OCI-LY3 (cell line): ENCODE measurements around the gene ALCAM.

Experiments
- H2AFZ ChIP-seq: fragments of 200-600, 300-600 bp; shearing (Covaris generic); 2 replicates; pipeline ENCODE4 v1.6.0; 2014; ENCODE audit warnings: antibody characterized with exemption, low read depth, low read length
- H3K27ac ChIP-seq: fragments of 200-600, 300-600 bp; sonication (generic); 2 replicates; pipeline ENCODE4 v1.5.1; 2014; ENCODE audit warnings: mild to moderate bottlenecking, low read length, moderate library complexity, mixed read lengths
- H3K27me3 ChIP-seq: fragments of 200-600, 300-600 bp; sonication (generic); 2 replicates; pipeline ENCODE4 v1.6.1; 2014; ENCODE audit warnings: low read depth, low read length, mixed read lengths
- H3K36me3 ChIP-seq: fragments of 200-600, 300-600 bp; sonication (generic); replicated peaks from 2 replicates; pipeline ENCODE3; 2014; ENCODE audit warnings: low read depth, low read length, mixed read lengths
- H3K4me1 ChIP-seq: fragments of 300-600, 200-600 bp; sonication (generic); 2 replicates; pipeline ENCODE4 v1.6.1; 2014; ENCODE audit warnings: low read length, mixed read lengths
- H3K4me2 ChIP-seq: fragments of 200-600, 300-600 bp; sonication (generic); 2 replicates; pipeline ENCODE4 v1.6.1; 2014; ENCODE audit warnings: low read length, mixed read lengths
- H3K4me3 ChIP-seq: fragments of 300-600, 200-600 bp; sonication (generic); 2 replicates; pipeline ENCODE4 v1.5.1; 2014; ENCODE audit warnings: antibody characterized with exemption, mild to moderate bottlenecking, low read length, moderate library complexity
- H3K79me2 ChIP-seq: fragments of 300-600, 200-600 bp; shearing (Covaris generic); 2 replicates; pipeline ENCODE4 v1.6.1; 2014; ENCODE audit warnings: mild to moderate bottlenecking, low read length, mixed read lengths
- H3K9ac ChIP-seq: fragments of 300-600, 200-600 bp; shearing (Covaris generic); 2 replicates; pipeline ENCODE4 v1.6.0; 2014; ENCODE audit warnings: mild to moderate bottlenecking, low read length, moderate library complexity
- H3K9me3 ChIP-seq: fragments of 200-600, 300-600 bp; shearing (Covaris generic); 2 replicates; pipeline ENCODE4 v1.6.1; 2014; ENCODE audit warnings: low read length, mixed read lengths; ENCODE audit not compliant: insufficient read depth
- H4K20me1 ChIP-seq: fragments of 200-600, 300-600 bp; sonication (generic); 2 replicates; pipeline ENCODE4 v1.6.1; 2016; ENCODE audit warnings: low read length, mixed read lengths; ENCODE audit not compliant: insufficient read depth
- EZH2phosphoT487 ChIP-seq: fragments of 200-600 bp; shearing (Covaris generic); IDR thresholded peaks from 2 replicates; pipeline ENCODE4 v1.6.1; 2018; ENCODE audit warnings: antibody characterized with exemption, mixed run types, low read depth
- TF ChIP-seq, protein P1 (sequence below): fragments of 200-600, 300-600 bp; sonication (generic); IDR thresholded peaks from 2 replicates; pipeline ENCODE4 v1.5.1; 2014; ENCODE audit warnings: antibody characterized with exemption, low read length, low read depth

The ALCAM gene

DNA sequence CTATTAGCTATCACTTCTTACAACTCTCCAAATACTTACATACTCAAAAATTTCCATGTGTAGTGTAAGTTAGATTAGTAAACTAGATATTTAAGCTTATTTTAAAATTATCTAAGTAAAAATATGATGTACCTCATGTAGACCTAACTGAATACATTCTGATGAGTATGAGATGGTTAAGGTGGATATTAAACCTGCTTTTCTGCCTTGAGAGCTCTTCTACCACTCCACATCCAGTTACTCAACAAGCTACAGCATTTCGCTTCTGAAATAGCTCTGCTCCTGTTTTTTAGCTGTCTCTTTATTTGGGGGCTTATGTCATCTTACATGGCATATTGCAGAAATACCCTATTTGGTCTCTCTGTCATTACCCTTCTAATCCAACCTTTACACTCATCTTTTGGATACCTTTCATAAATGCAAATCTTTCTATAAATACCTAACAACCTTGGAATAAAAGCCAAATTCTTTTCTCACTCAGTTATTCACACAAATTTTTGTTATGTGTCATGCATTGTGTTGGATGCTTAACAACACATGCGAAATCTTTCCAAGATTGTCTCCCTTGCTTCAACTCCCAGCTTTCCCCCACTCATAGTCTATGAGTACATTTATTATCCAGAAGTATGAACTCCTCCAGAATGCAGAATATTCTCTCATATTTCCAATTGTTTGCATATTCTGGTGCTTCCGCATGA lies 92.0 kb downstream of the ALCAM start:
- H4K20me1 ChIP-seq, result peaks cover 64% of the 10 kb centered on the region
- H3K27me3 ChIP-seq, result no peaks in the 10 kb centered on the region
- TF ChIP-seq EZH2phosphoT487, result no peak
- TF ChIP-seq, protein P1, sequence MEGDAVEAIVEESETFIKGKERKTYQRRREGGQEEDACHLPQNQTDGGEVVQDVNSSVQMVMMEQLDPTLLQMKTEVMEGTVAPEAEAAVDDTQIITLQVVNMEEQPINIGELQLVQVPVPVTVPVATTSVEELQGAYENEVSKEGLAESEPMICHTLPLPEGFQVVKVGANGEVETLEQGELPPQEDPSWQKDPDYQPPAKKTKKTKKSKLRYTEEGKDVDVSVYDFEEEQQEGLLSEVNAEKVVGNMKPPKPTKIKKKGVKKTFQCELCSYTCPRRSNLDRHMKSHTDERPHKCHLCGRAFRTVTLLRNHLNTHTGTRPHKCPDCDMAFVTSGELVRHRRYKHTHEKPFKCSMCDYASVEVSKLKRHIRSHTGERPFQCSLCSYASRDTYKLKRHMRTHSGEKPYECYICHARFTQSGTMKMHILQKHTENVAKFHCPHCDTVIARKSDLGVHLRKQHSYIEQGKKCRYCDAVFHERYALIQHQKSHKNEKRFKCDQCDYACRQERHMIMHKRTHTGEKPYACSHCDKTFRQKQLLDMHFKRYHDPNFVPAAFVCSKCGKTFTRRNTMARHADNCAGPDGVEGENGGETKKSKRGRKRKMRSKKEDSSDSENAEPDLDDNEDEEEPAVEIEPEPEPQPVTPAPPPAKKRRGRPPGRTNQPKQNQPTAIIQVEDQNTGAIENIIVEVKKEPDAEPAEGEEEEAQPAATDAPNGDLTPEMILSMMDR, result no peak
- no peak overlapping the region for H3K9ac ChIP-seq
- H3K9me3 ChIP-seq, result no peaks in the 10 kb centered on the region
- H3K79me2 ChIP-seq, result peaks cover 89% of the 10 kb centered on the region
- no peak overlapping the region for H3K4me2 ChIP-seq
- H3K36me3 ChIP-seq, result no peaks in the 10 kb centered on the region
- no peak overlapping the region for H3K4me3 ChIP-seq
- H3K27ac ChIP-seq, result no peak overlapping the region
- peaks cover 10% of the 10 kb centered on the region for H3K4me1 ChIP-seq
- H2AFZ ChIP-seq, result no peak overlapping the region

DNA sequence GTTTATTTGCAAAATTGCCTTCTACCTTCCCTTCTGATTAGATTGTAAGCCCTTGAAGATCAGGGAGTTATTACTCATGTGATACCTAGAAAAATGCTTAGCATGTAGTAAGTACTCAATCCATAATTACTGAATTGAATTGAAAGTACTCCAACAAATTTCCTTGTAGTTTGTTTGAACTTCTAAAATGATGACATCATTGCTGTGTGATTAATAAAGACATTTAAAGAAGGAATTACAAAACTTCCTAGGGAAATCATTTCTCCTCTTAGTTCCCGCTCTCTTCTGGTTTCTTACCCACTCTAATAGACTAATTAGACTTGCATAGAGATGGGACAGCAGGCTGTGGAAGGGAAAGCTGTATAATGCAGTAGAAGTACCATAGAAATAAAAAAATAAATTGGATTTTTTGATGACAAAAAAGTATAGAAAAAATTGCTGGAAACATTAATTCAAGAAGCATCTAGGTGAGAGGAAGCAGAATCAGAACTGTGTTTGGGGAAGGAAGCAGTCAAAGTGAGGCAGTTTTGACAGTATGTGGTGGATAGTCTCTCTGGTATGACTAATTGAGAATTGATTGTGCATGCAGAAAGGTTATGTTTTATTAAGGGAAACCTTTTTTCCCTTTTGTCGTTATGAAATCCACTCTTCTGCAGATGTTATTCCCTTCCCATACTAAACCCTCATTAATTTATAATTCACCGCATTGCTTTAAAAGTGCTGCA lies 93.0 kb downstream of the ALCAM start:
- no peaks in the 10 kb centered on the region for H3K36me3 ChIP-seq
- H3K9me3 ChIP-seq, result no peaks in the 10 kb centered on the region
- no peak for TF ChIP-seq EZH2phosphoT487
- TF ChIP-seq, protein P1, result no peak
- no peak overlapping the region for H3K4me2 ChIP-seq
- peaks cover 10% of the 10 kb centered on the region for H3K4me1 ChIP-seq
- H3K9ac ChIP-seq, result no peak overlapping the region
- H3K4me3 ChIP-seq, result no peak overlapping the region
- peaks cover 82% of the 10 kb centered on the region for H3K79me2 ChIP-seq
- H2AFZ ChIP-seq, result no peak overlapping the region
- no peak overlapping the region for H3K27ac ChIP-seq
- H4K20me1 ChIP-seq, result peaks cover 64% of the 10 kb centered on the region
- no peaks in the 10 kb centered on the region for H3K27me3 ChIP-seq

DNA sequence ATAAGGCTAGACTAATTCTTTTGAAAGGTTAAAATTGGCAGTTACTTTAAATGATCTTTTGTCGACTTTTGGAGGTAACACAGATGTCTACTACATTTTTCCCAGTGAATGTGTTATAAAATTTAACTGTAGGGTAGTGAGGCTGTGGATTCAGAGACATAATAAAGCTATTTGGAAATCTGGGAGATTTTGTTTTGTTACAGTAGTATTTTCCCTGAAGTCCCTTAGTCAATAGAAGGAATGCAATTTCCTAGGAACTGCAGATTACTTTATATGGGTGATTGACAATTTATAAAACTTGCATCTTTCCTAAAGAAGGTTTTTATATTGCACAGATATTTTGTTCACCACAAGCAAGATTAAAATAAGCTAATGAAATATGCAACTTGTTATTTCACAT lies 96.9 kb downstream of the ALCAM start:
- no peak overlapping the region for H3K27ac ChIP-seq
- peaks cover 85% of the 10 kb centered on the region for H3K79me2 ChIP-seq
- H3K9me3 ChIP-seq, result no peaks in the 10 kb centered on the region
- H3K4me2 ChIP-seq, result no peak overlapping the region
- peaks cover 10% of the 10 kb centered on the region for H3K4me1 ChIP-seq
- no peaks in the 10 kb centered on the region for H3K27me3 ChIP-seq
- H3K4me3 ChIP-seq, result no peak overlapping the region
- no peaks in the 10 kb centered on the region for H3K36me3 ChIP-seq
- TF ChIP-seq EZH2phosphoT487, result no peak
- TF ChIP-seq, protein P1, result no peak
- peaks cover 52% of the 10 kb centered on the region for H4K20me1 ChIP-seq
- H2AFZ ChIP-seq, result no peak overlapping the region
- H3K9ac ChIP-seq, result no peak overlapping the region

DNA sequence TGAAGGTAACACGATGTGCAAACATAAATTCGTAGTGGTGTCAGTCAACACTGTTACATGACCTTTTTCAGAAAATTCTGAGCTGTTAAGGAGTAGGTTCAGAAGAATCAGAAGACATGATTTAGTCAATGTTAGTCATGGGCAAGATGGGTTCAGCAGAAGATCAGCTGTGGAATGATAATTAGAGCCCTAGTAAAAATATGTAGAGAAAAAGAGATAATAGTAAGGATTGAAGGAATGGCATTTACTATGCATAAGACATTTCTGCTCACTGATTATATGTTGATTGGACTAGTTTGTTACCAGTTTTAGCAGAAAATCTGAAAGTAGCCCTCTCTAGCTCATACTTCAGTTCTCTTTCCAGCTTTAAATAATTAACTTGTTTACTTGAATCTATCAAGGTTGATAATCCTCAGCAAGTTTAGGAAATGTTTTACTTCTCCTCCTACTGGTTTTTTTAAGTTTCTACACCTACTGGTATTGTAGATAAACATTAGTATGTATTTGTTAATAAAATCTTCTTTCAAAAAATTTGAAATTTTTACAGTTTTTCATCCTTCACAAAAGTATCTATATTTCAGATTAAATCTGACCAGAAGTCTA lies 98.6 kb downstream of the ALCAM start:
- Histone ChIP-seq H3K4me1 (no peaks in the 10 kb centered on the region), H3K79me2 (peaks cover 83% of the 10 kb centered on the region), H3K4me2 (no peak overlapping the region), H3K27ac (no peak overlapping the region), H2AFZ (no peak overlapping the region), H3K9ac (no peak overlapping the region), H3K36me3 (no peaks in the 10 kb centered on the region), H3K4me3 (no peak overlapping the region), H3K27me3 (no peaks in the 10 kb centered on the region), H4K20me1 (peaks cover 42% of the 10 kb centered on the region), H3K9me3 (no peaks in the 10 kb centered on the region)
- TF ChIP-seq EZH2phosphoT487, result no peak
- TF ChIP-seq, protein P1, result no peak
